ENCODE measurements around the gene LRRFIP1. TPM values are rescaled to one million over a fixed set of nuclear protein-coding genes. Genes with fewer than 3 reads are reported as not detected.

Gene LRRFIP1
- total and polyA plus RNA-seq, 9 of the 15 experiments (the other 6 are each of a cell fraction or from before 2014, with no cell fraction given) = 13.1 to 45.2 (median 31.3) TPM

GRCh38 chr2:237642038-237642734 lies 14.8 kb downstream of the LRRFIP1 start:
- Histone ChIP-seq H3K9me1 (ENCODE audit: control insufficient read depth, insufficient read depth, low read length) (no peaks in the 10 kb centered on the region), H3K27ac (ENCODE audit: extremely low read depth, low read depth, low read length) (no peak overlapping the region), H2AFZ (ENCODE audit: low read depth, low read length) (no peak overlapping the region), H3K79me2 (ENCODE audit: control insufficient read depth, insufficient read depth, low read length) (no peaks in the 10 kb centered on the region), H3K9me3 (replicated peaks; ENCODE audit: control insufficient read depth, insufficient read depth, low read depth, low read length) (no peaks in the 10 kb centered on the region), H3K27me3 (ENCODE audit: control insufficient read depth in 2 of 2, insufficient read depth in 2 of 2, low read length in 2 of 2) (peaks cover 11 to 58% of the 10 kb centered on the region in 2 experiments; a peak in 3 of 5 replicates), H3K4me1 (replicated peaks in 1 of 2; ENCODE audit: control insufficient read depth in 2 of 2, insufficient read depth in 2 of 2, low read length in 2 of 2) (no peaks in the 10 kb centered on the region), H4K20me1 (replicated peaks; ENCODE audit: control insufficient read depth, insufficient read depth, low read length) (no peaks in the 10 kb centered on the region), H3K4me2 (ENCODE audit: insufficient read depth, low read length) (no peak overlapping the region), H3K9ac (ENCODE audit: insufficient read depth in 1 of 2, low read depth in 2 of 2, low read length in 2 of 2) (no peak overlapping the region), H3K36me3 (ENCODE audit: control insufficient read depth, insufficient read depth, low read length) (no peaks in the 10 kb centered on the region), H3K4me3 (no peak overlapping the region)
- ATAC-seq (no peak), DNase-seq (ENCODE audit: extremely low read depth in 1 of 4, low spot score in 3 of 4) (no peak), FAIRE-seq (no peak)
- in situ Hi-C loops (cut with MboI) = no loop called here
- intact Hi-C loops (cut with micrococcal nuclease) = no loop called here
- no peak for TF ChIP-seq FOXK2 (conservative IDR thresholded peaks at IDR 0.05 in 1 of 2, IDR thresholded peaks at IDR 0.05 in 1 of 2; ENCODE audit: low read depth in 2 of 2)
- peak; percentile 99; the same call in 1 of the 2 replicates for TF ChIP-seq CREB3L1 (IDR thresholded peaks at IDR 0.05; ENCODE audit: borderline replicate concordance, low read depth)
- TF ChIP-seq CHD2 (IDR thresholded peaks at IDR 0.05; ENCODE audit: low read depth, low read length) = no peak
- peak; percentile 43 for TF ChIP-seq E2F8 (IDR thresholded peaks at IDR 0.05; ENCODE audit: low read depth, partially characterized antibody)
- no peak for TF ChIP-seq TSC22D4 (tag; IDR thresholded peaks at IDR 0.05)
- no peak for TF ChIP-seq RBM17 (IDR thresholded peaks at IDR 0.05; ENCODE audit: borderline replicate concordance, low read depth, low read length)
- no peak for TF ChIP-seq ILK (tag; IDR thresholded peaks at IDR 0.05; ENCODE audit: borderline replicate concordance, low read depth)
- 0% methylated on average over 8 of the region's 12 CpGs for WGBS (ENCODE audit: insufficient coverage, low coverage, missing lambda C conversion rate)
- POLR2A ChIA-PET = no interaction called here
- BruUV-seq (replicated peaks) = no TSS peak
- CTCF ChIA-PET (ENCODE audit: low intra/inter-chr PET ratio) = no interaction called here

Measured in K562 (cell line).